ENCODE results near the gene SORT1.

GRCh38 chr1:109367626-109368025 lies 30.1 kb downstream of the SORT1 start:
- TF ChIP-seq CTCF (IDR thresholded peaks at IDR 0.05; ENCODE audit: poor library complexity, severe bottlenecking), result no peak
- TF ChIP-seq EP300 (conservative IDR thresholded peaks at IDR 0.05; ENCODE audit: poor library complexity, severe bottlenecking), result no peak
- TF ChIP-seq RAD21 (conservative IDR thresholded peaks at IDR 0.05), result no peak
- TF ChIP-seq POLR2AphosphoS5 (IDR thresholded peaks at IDR 0.05), result no peak
- no peak for TF ChIP-seq EZH2 (IDR thresholded peaks at IDR 0.05; ENCODE audit: borderline replicate concordance, insufficient read depth, low read length, poor library complexity, severe bottlenecking)
- TF ChIP-seq, protein P1, sequence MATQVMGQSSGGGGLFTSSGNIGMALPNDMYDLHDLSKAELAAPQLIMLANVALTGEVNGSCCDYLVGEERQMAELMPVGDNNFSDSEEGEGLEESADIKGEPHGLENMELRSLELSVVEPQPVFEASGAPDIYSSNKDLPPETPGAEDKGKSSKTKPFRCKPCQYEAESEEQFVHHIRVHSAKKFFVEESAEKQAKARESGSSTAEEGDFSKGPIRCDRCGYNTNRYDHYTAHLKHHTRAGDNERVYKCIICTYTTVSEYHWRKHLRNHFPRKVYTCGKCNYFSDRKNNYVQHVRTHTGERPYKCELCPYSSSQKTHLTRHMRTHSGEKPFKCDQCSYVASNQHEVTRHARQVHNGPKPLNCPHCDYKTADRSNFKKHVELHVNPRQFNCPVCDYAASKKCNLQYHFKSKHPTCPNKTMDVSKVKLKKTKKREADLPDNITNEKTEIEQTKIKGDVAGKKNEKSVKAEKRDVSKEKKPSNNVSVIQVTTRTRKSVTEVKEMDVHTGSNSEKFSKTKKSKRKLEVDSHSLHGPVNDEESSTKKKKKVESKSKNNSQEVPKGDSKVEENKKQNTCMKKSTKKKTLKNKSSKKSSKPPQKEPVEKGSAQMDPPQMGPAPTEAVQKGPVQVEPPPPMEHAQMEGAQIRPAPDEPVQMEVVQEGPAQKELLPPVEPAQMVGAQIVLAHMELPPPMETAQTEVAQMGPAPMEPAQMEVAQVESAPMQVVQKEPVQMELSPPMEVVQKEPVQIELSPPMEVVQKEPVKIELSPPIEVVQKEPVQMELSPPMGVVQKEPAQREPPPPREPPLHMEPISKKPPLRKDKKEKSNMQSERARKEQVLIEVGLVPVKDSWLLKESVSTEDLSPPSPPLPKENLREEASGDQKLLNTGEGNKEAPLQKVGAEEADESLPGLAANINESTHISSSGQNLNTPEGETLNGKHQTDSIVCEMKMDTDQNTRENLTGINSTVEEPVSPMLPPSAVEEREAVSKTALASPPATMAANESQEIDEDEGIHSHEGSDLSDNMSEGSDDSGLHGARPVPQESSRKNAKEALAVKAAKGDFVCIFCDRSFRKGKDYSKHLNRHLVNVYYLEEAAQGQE (IDR thresholded peaks at IDR 0.05; ENCODE audit: borderline replicate concordance), result no peak
- no peak for TF ChIP-seq TAF1 (IDR thresholded peaks at IDR 0.05; ENCODE audit: low read depth)
- TF ChIP-seq MXI1 (conservative IDR thresholded peaks at IDR 0.05; ENCODE audit: poor library complexity, severe bottlenecking), result no peak
